Left lung (tissue), 10 donors: ENCODE measurements around the gene B4GAT1. TPM values are rescaled to one million over a fixed set of nuclear protein-coding genes. Genes with fewer than 3 reads are reported as not detected.
"Not testable (repeated sequence)": the region's sequence is repeated elsewhere in the genome, so short reads cannot be mapped to it uniquely, and the experiment has no call there.

Experiments
- ATAC-seq: fragments of 200-7000 bp; cut with Tn5 transposase; one replicate; pipeline ENCODE4 v1.9.1; 2020; ENCODE audit warnings: moderate library complexity
- DNase-seq, 4 donors: peaks; one replicate each; pipeline ENCODE4 v3.0.0-alpha.2; 2013 to 2020
- H3K27ac ChIP-seq, 2 donors: fragments of 200-600 bp; sonication (generic) in 1 of 2; one replicate each; pipeline versions ENCODE4 v1.5.0 to v1.8.0; 2020 to 2021
- H3K27me3 ChIP-seq, 2 donors: fragments of 200-600 bp; sonication (generic) in 1 of 2; one replicate each; pipeline versions ENCODE4 v1.5.0 to v1.8.0; 2020 to 2021
- H3K36me3 ChIP-seq, 2 donors: fragments of 200-600 bp; sonication (generic) in 1 of 2; one replicate each; pipeline versions ENCODE4 v1.5.0 to v1.8.0; 2020 to 2021
- H3K4me1 ChIP-seq, 2 donors: fragments of 200-600 bp; one replicate each; pipeline ENCODE4 v1.8.0; 2021
- H3K4me3 ChIP-seq, 2 donors: fragments of 200-600 bp; sonication (generic) in 1 of 2; one replicate each; pipeline versions ENCODE4 v1.5.0 to v1.8.0; 2020 to 2021; ENCODE audit warnings: mild to moderate bottlenecking in 1 of 2
- H3K9me3 ChIP-seq, 2 donors: fragments of 200-600 bp; sonication (generic) in 1 of 2; one replicate each; pipeline versions ENCODE4 v1.5.0 to v1.8.0; 2020 to 2021
- CTCF ChIP-seq, 2 donors: fragments of 200-600 bp; sonication (generic) in 1 of 2; IDR thresholded peaks; one replicate each; pipeline versions ENCODE4 v1.5.0 to v1.8.0; 2021; ENCODE audit warnings: antibody characterized with exemption in 2 of 2
- intact Hi-C, 2 donors: fragments of 100-400 bp; cut with DNase I; formaldehyde crosslinking; loops; one replicate each; pipeline versions ENCODE4 v1.11.2 to v1.14.2; 2022
- polyA plus RNA-seq, 6 donors: library from polyadenylated mRNA; unstranded; fragments of 120-200 nt; gene quantifications; one replicate each; pipeline ENCODE4 v1.2.1, GENCODE V29; 2013; ENCODE audit not compliant: insufficient read length in 6 of 6
- total RNA-seq, 2 donors: library from RNA; stranded (reverse); fragmentation: NEBNext Ultra II Directional; extraction: Animal tissue kit (Norgen Biotek cat#: 25700); gene quantifications; one replicate each; pipeline ENCODE4 v1.2.1, GENCODE V29; 2021
- donor health status: DM: no; HTN: yes; CAD: no.
- donor health status: DM: no; HTN: no; CAD: no.

Gene B4GAT1
- total and polyA plus RNA-seq, 8 donors, result 22.9 to 35.9 (median 30.2) TPM

DNA sequence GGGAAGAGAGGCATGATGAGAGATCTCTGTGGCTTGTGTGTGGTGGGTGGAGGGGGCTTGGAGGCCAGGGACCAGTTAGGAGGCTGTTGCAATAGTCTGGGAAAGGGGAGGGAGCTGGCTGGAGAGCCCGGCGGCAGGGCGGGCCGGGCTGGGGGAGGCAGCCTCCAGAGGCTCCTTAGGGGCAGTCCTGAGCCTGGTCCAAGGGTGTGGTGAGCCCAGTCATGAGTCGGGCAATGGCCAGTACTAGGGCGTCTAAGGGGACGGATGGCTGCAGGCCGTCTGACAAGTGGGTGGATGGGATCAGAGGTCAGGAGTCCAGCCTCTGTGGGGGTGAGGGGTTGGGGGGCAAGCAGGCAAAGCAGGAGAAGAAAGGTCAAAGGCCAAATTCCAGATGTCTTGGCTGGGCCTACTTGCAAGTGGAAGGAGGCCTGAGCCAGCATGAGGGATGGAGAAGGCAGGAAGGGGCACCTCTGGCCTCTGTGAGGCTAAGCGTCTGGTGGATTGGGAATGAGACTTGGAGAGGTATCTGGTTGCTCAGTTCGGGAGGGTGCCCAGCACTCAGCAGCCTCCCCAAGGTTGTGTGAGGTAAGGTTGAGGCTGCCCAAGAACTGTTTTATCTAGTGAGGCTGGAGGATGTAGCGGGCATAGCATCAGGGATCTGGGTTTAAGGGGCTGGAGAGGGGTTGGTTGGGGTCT, 24.5 kb downstream of the B4GAT1 start:
- no peak for TF ChIP-seq CTCF (IDR thresholded peaks at IDR 0.05)
- peak in 1 of 4 donors; percentile 59 for DNase-seq
- peak; percentile 22 for ATAC-seq
- Histone ChIP-seq H3K9me3 (no peaks in the 10 kb centered on the region), H3K27me3 (no peaks in the 10 kb centered on the region), H3K4me1 (peaks cover 15 to 32% of the 10 kb centered on the region in 2 donors), H3K27ac (no peak overlapping the region), H3K36me3 (no peaks in the 10 kb centered on the region), H3K4me3 (no peak overlapping the region)
- intact Hi-C loops, result no loop called here

DNA sequence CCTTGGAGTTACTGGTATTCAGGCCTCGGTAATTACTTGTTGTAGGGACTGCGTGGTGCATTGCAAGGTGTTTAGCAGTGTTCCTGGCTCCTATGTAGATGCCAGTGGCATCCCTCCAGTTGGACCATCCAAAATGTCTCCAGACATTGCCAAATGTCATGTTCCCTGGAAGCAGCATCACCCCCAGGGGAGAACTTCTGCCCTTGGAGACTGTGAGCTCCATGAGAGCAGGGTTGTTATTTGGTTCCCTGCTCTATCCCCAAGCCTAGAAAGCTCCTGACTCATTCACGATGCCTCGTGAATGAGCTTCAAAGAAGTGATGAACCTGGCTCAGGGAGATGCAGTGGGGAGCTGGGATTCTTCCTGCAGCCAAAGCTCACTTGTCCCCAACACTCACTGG, 25.8 kb downstream of the B4GAT1 start:
- Histone ChIP-seq H3K4me3 (no peak overlapping the region), H3K36me3 (no peaks in the 10 kb centered on the region), H3K27ac (no peak overlapping the region), H3K4me1 (peaks cover 18 to 35% of the 10 kb centered on the region in 2 donors), H3K9me3 (no peaks in the 10 kb centered on the region), H3K27me3 (peaks cover 0 to 8% of the 10 kb centered on the region in 2 donors)
- ATAC-seq (no peak), DNase-seq (no peak)
- TF ChIP-seq CTCF (IDR thresholded peaks at IDR 0.05), result no peak
- intact Hi-C loops, result no loop called here

GRCh38 chr11:66320748-66321147, 26.7 kb downstream of the B4GAT1 start:
- Histone ChIP-seq H3K4me1 (peaks cover 14 to 34% of the 10 kb centered on the region in 2 donors), H3K27me3 (peaks cover 0 to 17% of the 10 kb centered on the region in 2 donors)
- ATAC-seq, intact Hi-C loops, H3K36me3 ChIP-seq, H3K9me3 ChIP-seq, H3K27ac ChIP-seq, DNase-seq, H3K4me3 ChIP-seq: not testable (repeated sequence)

DNA sequence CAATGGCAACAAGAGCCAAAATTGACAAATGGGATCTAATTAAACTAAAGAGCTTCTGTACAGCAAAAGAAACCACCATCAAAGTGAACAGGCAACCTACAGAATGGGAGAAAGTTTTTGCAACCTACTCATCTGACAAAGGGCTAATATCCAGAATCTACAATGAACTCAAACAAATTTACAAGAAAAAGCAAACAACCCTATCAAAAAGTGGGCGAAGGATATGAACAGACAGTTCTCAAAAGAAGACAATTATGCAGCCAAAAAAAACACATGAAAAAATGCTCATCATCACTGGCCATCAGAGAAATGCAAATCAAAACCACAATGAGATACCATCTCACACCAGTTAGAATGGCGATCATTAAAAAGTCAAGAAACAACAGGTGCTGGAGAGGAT, 27.1 kb downstream of the B4GAT1 start:
- H3K4me3 ChIP-seq, H3K27ac ChIP-seq, DNase-seq, intact Hi-C loops, ATAC-seq, H3K9me3 ChIP-seq, H3K36me3 ChIP-seq: not testable (repeated sequence)
- H3K27me3 ChIP-seq, result peaks cover 0 to 21% of the 10 kb centered on the region in 2 donors
- H3K4me1 ChIP-seq, result peaks cover 14 to 29% of the 10 kb centered on the region in 2 donors

DNA sequence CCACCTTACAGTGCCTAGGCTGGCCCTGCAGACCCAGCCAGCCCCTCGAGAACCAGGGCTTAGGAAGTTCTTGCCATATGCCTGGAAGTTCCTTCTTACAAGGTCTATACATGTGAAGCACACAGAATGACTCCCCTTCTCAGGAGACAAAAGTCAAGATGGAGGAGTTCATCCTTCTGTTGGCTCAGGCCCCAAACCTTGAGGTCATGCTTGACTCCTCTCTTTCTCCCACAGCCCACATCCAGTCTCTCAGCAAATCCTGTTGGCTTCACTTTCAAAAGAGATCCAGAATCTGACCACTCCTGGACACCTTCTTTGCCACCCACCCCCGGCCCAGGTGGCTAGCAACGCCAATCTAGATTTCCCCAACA, 28.8 kb downstream of the B4GAT1 start:
- intact Hi-C loops, result loop anchor here in 1 of 2 donors (10.0 kb wide), 1 partner anchor 66 kb away; no protein-coding TSS in a partner anchor
- Histone ChIP-seq H3K27me3 (peaks cover 0 to 21% of the 10 kb centered on the region in 2 donors), H3K4me1 (peaks cover 14 to 33% of the 10 kb centered on the region in 2 donors), H3K9me3 (no peaks in the 10 kb centered on the region), H3K4me3 (no peak overlapping the region), H3K36me3 (no peaks in the 10 kb centered on the region), H3K27ac (peak overlapping the region; percentile 41 to 82)
- ATAC-seq, result no peak
- DNase-seq, result peak in 1 of 4 donors; percentile 5
- TF ChIP-seq CTCF (IDR thresholded peaks at IDR 0.05), result no peak

DNA sequence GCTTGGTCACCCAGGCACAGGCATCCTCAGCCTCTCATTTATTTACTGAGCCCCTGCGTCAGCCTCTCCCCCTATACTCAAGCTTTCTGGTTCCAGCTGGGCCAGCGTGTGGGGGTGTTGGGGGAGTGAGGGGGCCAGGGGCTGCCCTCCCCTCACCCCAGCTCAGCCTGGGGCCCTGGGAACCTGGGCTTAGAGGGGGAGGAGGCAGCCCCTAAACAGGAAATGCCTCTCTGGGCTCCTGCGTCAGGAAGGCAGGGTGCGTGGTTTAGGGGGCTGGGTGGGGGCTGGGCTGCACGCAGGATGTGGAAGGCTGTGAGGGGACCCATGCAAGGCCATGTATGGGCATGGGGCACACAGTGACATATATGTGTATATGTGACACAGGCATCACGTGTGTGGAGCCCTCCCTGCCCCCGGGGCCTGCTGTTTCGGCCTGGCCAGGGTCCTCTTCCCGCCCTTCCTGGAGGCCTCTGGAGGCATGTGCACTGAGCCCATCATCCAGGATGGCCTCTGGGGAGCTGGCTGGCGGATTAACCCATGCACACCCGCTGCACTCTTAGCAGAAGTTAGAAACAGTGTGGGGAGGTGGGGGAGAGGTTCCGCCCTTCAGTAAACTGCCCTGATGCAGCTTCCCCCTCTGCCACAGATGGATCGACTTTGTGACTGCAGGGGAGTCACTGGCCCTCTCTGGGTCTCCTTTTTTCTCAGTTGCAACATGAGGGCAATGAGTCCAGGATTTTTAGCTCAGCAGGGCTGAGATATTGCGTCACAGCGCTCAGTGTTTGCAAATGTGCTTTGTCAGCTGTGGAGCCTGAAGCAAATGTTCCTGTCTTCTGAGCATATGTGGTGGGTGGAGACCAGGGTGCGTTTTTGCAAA, 29.5 kb downstream of the B4GAT1 start:
- TF ChIP-seq CTCF (IDR thresholded peaks at IDR 0.05), result no peak
- no peaks in the 10 kb centered on the region for H3K9me3 ChIP-seq
- H3K27ac ChIP-seq, result peak overlapping the region; percentile 41 to 82
- H3K4me3 ChIP-seq, result no peak overlapping the region
- DNase-seq (peak in 3 of 4 donors; percentile 53 to 87 (median 76)), ATAC-seq (peak; percentile 39)
- peaks cover 0 to 21% of the 10 kb centered on the region in 2 donors for H3K27me3 ChIP-seq
- H3K4me1 ChIP-seq, result peaks cover 14 to 39% of the 10 kb centered on the region in 2 donors
- no peaks in the 10 kb centered on the region for H3K36me3 ChIP-seq
- intact Hi-C loops, result loop anchor here in 1 of 2 donors (10.0 kb wide), 1 partner anchor 67 kb away; no protein-coding TSS in a partner anchor
